GDM1 (cell line): ENCODE data around the gene SSR4.

ENCODE experiments used
- DNase-seq: peaks from one replicate; lab custom pipeline; 2025; lab: John Stamatoyannopoulos, UW

The SSR4 gene

GRCh38 chrX:153781428-153782047, 12.9 kb upstream of the SSR4 start:
- no peak for DNase-seq

DNA sequence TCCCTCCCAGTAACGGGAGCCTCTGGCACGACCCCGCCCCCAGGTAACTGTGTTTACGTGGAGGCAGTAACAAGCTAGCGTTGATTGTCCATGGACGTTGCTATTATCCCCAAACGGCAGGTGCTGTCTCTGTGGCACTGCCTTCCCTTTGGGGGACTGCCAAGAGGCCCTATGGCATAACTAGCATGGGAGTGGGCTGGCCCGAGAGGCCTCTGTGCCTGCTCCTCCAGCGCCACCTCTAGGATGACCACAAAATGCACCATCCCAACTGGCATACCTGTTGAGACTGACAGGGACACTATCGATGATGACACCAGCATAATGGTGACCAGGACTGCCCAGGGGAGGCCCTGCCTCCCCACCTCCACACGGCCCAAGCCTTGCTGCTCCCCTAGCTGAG, 12.2 kb upstream of the SSR4 start:
- DNase-seq: no peak

- no peak for DNase-seq
These were observed 11.6 kb upstream of the SSR4 start for GRCh38 chrX:153782871-153783270.

- no peak for DNase-seq
These were observed 11.0 kb upstream of the SSR4 start for GRCh38 chrX:153783378-153784013.

DNA sequence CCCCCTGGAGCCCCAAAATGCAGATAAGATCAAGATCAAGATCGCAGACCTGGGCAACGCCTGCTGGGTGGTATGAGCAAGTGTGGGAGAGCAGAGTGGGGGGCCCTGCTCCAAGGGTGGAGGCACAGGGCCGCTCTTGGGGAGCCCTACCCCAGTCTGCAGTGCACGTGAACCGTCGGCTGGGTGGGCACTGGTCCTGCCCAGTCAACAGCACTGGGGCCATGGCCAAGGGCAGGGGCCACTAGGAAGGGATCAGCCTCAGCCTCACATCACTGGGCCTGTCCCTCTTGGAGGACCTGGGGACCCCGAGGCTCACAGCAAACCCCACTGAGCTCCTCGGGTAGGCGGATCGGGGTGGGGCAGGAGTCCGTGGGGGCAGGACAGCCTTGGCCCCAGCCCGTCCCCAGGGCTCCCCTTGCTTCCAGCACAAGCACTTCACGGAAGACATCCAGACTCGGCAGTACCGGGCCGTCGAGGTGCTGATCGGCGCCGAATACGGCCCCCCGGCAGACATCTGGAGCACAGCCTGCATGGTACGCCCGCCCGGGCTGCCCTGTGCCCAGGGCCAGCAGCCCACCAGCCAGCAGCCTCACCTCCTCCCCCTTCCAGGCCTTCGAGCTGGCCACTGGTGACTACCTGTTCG, 10.0 kb upstream of the SSR4 start:
- DNase-seq: no peak

DNA sequence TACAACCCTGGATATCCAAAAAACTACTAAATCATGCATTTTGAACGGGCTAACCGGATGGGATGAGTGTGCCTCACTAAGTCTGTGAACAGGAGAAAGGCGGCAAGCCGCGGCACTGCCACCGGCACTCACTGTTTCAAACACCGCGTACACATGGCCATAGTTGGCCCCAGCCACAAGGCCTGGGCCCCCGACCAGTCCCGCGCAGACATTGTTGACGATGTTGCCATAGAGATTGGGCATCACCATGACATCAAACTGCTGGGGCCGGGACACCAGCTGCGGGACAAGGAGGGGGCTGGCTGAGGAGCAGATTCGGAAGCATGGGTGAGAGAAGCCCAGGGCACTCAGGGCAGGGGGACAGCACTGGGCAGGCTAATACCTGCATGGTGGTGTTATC, 7.8 kb upstream of the SSR4 start:
- DNase-seq: no peak

DNA sequence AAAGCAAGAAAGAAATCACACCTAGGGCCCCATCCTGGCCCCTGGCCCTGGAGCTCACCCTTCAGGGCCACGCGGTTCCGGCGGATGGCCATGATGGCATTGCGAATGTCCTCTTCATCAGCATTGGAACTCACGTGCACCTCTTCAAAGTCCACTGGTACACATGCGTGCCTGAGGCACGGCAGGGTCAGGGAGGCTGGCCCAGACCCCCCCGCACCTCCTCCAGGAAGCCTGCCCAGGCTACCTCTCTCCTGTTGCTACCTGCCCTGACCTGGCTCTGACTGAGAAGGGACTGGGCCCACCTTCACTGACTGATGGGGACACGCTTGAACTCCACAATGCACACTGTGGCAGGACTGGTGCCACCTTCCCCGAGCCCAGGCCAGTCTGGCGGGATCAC, 4.8 kb upstream of the SSR4 start:
- no peak for DNase-seq

DNA sequence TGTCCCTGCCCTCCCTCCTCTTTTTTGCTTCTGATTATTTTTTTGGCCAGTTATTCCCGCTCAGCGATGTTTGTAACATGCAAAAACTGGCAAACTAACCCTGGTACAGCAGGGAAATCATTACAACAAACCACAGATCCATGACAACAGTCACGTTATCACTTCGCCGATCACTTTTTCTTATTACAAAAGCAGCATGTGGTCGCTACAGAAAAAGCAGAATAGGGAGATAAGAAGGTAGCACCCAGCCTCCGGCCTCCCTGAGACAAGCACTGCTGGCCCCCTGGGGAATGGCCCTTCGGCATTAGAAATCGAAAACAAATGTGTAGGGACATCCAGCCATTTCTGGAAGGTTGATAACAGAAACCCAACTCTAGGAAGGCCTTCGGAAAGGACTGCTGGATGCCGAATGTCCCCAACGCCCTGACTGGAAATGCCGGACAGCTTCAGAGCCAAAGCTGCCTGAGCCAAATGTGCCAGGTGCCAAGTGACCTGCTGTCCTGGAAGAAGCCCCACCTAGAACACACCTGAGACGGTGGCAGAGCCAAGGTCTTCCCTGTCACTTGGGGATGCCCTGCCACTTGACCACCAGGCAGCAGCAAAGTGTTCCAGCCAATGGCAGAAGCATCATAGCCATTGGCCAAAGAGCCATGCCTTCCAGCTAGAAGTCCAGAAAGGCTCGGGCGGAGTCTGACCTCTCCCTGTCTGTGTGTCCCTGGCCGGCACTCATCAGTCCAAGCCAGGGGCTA, 3.2 kb upstream of the SSR4 start:
- no peak for DNase-seq

DNA sequence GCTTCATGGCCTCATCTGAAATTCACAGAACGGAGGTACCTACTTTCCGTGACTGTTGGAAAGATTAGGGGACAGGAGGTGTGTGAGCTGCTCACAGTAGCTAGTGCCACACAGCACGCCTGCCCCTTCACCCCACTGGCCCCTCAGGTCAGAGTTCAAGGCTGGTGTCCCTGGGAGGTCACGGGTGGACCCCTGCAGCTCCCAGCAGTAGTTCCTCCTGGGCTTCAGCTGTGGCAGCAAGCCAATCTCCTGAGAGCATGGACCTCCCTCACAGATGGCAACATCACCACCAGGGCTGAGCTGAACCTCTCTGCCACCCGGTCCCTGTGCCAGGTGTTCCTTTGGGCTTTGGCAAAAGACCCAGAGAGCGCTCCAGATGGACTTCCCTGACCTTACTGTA, 2.1 kb upstream of the SSR4 start:
- no peak for DNase-seq

- no peak for DNase-seq
These were observed 1.2 kb upstream of the SSR4 start for GRCh38 chrX:153793291-153793690.

DNA sequence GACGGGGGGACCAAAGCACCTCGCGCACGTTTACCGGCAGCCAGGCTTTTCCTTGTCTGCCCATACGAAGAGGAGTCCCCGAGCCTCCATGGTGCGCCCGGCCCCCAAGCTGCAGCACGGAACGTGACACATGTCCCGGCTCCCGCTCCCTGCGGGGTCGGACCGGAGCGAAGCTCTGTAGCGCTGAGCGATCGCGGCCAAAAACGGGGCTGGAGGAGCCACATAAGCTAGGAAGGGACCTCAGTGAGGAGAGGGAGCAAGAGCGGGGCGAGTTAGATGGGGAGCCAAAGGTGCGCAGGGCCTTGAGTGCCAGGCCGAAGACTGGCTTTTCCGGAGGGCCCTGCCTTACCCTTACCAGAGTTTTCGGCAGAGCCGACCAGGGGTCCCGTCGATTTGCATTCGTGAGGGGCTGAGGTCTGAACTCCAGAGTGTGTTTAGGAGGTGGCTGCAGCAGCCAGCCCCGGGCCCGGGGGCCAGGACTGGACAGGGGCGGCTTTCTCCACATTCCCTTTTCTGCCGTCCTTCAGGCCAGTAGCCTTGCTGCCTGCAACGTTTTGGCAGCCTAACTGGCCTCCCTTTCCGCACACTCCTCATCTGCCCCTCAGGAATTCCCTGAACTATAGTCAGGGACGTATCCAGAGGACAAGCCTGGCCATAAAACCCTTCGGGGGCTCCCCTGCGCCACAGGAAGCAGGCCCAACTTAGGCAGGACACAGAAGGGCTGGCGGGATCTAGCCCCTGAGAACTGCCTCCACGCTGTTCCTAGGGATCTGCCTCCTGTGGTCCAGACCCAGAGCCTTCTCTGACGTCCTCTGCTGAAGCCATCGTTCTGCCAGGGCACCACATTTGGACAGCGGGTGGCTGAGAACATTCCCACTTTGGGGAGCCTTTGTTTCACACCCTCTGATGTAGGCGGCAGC, 689 bp downstream of the SSR4 start:
- no peak for DNase-seq

GRCh38 chrX:153797415-153798015, 3.0 kb downstream of the SSR4 start:
- no peak for DNase-seq

GRCh38 chrX:153799326-153799725, 4.9 kb downstream of the SSR4 start:
- no peak for DNase-seq

DNA sequence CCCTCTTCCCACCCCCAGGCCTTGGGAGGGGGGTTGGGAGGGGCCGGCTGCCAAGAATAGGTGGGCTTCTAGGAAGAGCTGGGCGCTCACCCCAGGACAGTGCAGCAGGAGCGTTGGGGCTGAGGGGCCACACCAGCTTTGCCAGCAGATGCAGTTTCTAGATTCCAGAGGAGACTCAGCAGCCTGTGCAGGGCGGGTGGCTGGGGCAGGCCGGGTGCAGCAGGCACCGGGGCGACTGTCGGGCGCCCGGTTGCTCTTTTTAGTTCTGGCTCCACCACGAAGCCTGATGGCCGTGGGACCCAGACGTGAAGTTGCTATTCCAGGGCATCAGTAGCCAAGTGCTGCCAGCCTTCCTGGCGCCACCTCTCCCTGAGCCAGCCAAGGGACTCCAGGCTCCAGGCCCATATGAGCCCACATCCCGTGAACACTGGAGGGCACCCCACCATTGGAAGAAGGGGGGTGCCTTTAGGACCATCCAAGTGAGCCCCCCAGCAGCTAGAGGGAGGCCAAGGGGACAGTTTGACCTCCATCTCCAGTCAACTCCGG, 5.8 kb downstream of the SSR4 start:
- no peak for DNase-seq

DNA sequence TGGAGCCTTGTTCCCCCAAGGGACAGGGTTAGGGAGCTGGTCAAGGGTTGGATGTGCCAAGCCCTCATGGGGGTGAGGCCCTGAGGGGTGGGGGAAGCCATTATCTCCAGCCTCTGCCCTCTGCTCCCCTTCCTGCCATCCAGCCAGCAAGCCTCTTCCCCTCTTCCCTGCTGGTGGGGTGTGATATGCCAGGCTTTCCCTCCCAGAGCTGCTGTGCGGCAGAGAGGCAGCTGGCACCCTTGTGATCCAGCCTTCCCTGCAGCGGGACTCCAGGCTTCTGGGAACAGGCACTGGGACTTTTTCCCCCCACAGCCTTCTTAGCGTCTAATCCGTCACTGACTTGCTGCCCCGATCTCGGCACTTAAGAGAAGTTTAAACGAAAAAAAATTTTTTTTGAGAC, 6.3 kb downstream of the SSR4 start:
- DNase-seq: no peak

- DNase-seq: no peak
These were observed 7.2 kb downstream of the SSR4 start for GRCh38 chrX:153801669-153802068.

GRCh38 chrX:153802513-153803045, 8.1 kb downstream of the SSR4 start:
- DNase-seq: no peak

GRCh38 chrX:153803211-153804099, 9.0 kb downstream of the SSR4 start:
- DNase-seq: no peak

DNA sequence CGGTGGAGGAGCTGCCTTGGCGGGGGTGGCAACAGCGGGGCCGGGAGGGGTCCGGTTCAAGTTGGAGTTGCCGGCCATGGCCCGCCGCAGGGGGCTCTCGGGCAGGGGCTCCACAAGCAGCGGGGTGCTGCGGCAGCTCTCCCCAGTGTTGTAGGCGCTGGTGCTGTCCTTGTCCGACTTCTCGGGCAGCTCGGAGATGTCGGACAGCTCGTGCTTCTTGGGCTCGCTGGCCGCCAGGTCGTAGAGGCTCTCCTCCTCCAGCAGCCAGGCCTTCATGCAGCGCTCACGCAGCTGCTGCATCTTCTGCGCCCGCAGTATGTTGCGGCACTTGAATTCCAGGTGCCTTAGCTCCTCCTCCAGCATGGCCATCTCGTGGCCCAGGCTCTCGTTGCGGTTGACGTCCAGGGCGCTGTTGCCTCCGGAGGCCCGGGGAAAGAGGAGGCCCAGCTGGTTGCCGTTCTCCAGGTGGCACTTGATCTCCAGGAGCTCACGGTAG, 9.7 kb downstream of the SSR4 start:
- DNase-seq: no peak

DNA sequence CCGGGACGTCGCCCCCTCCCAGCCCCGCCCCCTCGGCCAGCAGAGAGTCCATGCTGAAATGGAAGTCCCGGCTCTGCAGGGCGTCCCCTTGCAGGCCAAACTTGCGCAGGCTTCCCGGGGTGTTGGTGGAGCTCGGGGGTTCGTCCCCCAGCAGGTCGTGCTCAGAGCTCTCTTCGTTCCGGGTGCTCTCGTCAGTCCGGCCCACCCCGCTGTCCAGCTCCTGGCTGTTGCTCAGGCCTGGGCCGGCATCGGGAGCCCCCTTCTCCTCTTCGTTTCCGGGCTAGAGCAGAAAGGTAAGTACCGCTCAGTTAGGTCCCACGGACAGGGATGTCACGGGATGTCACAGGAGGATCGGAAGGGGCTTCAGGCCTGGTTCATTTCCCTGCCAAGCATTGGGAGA, 10.2 kb downstream of the SSR4 start:
- DNase-seq: no peak
